C4-2B (cell line): Measurements from ENCODE around the gene NR4A1.

Source experiments
- H3K27ac ChIP-seq: fragments of 450-650 bp; 2 replicates; pipeline ENCODE4 v1.5.1; 2017
- CTCF ChIP-seq: fragments of 450-650 bp; conservative IDR thresholded peaks from 2 replicates; pipeline ENCODE4 v1.5.1; 2017; ENCODE audit warnings: mild to moderate bottlenecking
- ZFX ChIP-seq: fragments of 450-650 bp; IDR thresholded peaks from 2 replicates; pipeline ENCODE4 v1.6.1; 2017

The NR4A1 gene

DNA sequence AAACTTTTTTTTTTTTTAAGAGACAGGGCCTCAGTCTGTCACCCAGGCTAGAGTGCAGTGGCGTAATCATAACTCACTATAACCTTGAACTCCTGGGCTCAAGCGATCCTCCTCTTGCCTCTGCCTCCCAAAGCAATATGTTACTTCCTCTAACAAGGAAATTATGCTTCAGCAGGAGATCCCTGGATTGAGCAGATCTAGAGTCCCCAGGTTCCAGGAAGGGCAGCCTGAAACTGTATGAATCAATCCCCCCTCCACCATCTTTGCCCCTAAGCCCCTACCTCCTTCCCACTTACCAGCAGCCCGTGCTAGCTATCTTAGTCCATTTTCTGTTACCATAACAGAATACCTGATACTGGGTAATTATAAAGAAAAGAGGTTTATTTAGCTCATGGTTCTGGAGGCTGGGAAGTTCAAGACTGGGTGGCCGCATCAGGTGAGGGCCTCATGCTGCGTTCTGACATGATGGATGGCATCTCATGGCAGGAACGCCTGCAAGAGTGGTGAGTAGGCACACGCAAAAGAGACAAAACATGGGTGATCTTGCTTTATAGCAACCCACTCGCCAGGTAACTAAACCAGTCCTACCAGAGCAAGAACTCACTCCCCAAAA is 39.5 kb upstream of the NR4A1 start:
- no peak overlapping the region for H3K27ac ChIP-seq
- no peak for TF ChIP-seq CTCF
- TF ChIP-seq ZFX = no peak

DNA sequence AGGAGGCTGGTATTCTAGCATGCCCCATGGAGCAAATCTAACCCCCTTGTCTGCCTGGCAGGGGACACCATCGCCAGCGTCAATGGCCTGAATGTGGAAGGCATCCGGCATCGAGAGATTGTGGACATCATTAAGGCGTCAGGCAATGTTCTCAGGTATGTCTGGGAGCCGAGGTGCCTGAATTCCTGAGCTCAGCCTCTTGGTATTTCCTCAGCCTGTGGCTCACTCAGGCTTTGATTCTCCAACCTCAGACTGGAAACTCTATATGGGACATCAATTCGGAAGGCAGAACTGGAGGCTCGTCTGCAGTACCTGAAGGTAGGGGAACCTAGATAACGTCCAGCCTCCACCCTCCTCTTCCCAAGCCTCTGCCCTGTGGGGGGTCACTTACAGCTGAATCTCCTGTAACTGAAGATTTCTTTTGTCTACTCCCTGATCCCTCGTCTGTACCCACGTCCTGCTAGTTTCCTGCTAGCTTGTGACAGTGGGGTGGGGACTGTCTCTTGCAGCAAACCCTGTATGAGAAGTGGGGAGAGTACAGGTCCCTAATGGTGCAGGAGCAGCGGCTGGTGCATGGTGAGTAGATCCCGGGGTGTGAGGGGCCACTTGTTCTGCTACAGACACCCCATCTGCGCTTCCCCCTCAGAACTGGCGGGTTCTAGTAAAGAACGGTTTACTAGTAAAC is 37.5 kb upstream of the NR4A1 start:
- no peak overlapping the region for H3K27ac ChIP-seq
- TF ChIP-seq ZFX = no peak
- no peak for TF ChIP-seq CTCF

DNA sequence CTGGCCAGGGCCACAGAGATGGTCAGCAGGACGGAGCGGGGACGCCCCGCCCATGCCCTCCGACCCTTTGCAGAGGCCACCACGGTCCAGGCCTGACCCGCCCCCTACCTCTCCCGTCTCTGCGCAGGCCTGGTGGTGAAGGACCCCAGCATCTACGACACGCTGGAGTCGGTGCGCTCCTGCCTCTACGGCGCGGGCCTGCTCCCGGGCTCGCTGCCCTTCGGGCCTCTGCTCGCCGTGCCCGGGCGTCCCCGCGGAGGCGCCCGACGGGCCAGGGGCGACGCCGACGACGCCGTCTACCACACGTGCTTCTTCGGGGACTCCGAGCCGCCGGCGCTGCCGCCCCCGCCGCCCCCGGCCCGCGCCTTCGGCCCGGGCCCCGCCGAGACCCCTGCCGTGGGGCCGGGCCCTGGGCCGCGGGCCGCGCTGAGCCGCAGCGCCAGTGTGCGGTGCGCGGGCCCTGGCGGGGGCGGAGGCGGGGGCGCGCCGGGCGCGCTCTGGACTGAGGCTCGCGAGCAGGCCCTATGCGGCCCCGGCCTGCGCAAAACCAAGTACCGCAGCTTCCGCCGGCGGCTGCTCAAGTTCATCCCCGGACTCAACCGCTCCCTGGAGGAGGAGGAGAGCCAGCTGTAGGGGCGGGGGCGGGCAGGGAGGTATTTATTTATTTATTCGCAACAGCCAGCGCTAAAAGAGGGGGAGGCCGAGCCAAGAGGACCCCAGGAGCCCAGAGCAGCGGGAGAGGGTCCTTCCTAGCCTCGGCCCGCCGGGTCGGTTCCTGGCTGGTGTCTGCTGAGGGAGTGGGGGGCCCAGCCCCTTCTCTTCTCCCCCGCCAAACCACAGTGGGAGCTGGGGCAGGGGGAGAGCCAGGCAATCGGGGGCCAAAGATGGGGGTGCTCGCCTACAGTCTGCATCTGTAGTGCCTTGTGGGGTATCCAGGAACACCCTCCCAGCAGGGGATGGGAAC is 36.4 kb upstream of the NR4A1 start:
- TF ChIP-seq CTCF (no peak), ZFX (no peak)
- H3K27ac ChIP-seq = no peak overlapping the region

DNA sequence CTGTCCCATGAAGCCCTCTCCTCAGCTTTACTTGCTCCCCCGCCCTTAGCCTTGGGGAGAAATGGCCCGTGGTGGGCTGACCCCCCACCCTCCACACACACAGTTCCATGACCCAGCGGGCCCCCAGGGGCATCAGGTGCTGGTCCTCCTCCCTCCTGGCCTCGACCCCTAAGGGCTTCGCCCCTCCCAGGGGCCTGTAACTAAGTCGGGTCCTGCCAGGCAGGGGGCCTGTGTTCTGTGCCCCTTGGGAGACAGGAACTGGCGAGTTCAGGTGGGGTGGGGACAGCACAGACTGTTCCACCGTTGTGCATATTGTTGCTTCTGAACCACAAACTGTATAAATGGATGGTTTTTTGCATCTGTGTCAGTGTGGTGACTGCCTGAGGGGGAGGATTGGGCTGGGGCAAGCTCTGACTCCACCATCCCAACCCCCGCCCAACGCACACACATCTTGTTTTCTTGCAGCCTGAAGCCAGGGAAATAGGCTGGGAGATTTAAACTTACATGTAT is 35.7 kb upstream of the NR4A1 start:
- no peak overlapping the region for H3K27ac ChIP-seq
- TF ChIP-seq ZFX (no peak), CTCF (no peak)

DNA sequence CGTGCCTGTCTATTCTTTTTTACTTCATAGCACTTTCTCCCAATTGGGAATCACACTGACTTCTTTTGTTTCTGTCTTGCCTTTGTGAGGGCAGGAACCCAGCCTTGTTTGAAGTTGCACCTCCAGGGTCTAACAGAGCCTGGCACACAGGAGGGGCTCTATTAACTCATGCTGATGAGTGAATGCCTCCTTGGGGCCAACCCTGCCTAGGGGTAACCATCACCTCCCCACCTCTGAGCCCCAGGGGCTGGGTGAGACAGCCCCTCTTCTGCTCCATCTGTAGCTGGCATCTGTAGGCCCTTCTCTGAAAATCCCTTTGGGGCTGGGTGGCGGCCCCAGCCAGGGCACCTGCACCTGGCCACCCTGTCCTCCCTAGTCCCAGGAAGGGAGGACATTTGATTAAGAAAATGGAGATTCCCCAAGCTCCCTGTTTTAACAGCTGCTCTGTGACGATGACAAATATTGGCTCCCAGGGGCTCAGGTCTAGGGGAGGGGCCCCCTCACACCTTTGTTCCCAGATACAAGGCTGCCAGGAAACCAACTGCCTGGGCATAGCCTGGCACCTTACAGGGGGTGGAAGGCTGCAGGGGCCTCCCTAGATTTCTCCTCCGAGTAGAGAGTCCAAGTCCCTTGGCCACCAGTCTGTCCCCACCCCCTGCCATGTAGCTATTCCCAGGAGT is 32.7 kb upstream of the NR4A1 start:
- TF ChIP-seq ZFX (no peak), CTCF (no peak)
- H3K27ac ChIP-seq = no peak overlapping the region

DNA sequence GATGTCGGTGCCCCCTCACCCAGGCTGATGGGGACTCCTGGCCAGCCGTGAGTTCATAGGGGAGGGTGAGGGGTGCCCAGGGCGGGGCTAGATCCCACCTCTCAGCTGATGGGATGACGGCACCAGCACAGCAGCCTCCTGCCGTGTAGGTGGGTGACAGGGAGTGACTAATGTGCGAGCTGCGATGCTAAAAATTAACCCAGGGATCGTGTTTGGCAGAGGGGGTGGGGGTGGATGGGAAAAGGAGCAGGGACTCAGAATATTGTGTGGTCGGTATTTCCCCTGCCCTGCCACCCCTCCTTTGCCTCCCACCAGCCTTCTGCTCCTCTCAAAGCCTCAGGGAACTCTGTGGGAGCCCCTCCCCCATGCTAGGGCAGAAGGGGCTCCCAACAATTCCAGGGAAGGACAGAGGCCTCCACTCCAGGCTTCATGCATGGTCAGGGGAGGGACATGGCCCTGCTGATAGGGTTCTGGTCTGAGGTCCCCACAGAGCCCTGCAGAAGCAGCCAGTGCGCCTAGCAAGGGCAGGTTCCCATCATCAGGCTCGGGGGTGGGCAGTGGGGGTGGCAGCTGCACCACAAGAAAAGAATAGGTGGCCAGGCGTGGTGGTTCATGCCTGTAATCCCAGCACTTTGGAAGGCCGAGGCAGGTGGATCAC is 32.0 kb upstream of the NR4A1 start:
- H3K27ac ChIP-seq = no peak overlapping the region
- TF ChIP-seq CTCF (no peak), ZFX (no peak)
